Measurements from ENCODE around the gene HCFC1. TPM values are rescaled to one million over a fixed set of nuclear protein-coding genes. Genes with fewer than 3 reads are reported as not detected.

Gene HCFC1
- total RNA-seq = 11.7 and 29.4 TPM in 2 replicates

DNA sequence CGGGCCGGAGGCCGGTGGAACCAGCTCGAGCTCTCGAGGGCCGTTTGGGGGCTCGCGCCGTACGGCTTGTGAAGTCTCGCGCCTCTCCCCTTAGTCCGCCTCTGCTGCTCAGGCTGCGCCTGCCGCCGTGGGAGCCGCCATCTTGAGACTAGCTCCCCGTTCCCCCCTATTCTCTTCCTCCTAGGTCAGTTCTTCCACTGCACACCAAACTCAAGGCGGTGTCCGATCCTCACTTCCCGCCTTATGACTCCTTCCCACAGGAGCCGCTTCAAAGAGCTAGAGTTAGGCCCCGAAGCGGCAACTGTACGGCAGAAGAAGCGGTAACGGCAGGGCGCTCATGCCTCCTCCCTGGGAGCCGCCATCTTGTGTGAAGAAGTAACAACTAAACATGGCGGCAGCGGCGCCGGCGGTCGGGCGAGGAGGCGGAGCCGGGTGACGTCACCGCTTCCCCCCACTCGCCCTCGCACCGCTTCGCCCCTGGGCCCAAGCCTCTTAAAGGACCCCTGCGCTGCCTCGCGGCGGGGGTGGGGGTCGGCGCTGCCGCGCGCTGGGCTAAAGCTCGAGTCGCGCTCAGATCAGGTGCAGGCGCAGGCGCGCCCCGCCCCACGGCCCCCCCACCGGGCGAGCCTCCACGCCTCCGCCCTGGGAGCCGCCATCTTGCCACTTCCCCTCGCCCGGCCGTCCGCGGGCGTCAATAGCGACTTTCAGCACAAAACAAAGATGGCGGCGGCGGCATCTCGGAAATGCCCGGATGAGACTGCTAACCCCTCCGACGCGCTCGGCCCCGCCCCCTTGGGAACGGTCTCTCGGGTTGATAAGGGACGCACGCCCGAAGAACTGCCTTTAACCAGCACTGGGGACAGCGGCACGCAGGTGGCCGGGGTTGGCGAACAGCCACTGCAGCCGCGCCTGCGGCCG is at the start of gene HCFC1:
TSS of gene HCFC1 (minus strand) at position 369 of the 918 bp plus-strand sequence. CDS start 978 bp downstream, outside the sequence.

DNA sequence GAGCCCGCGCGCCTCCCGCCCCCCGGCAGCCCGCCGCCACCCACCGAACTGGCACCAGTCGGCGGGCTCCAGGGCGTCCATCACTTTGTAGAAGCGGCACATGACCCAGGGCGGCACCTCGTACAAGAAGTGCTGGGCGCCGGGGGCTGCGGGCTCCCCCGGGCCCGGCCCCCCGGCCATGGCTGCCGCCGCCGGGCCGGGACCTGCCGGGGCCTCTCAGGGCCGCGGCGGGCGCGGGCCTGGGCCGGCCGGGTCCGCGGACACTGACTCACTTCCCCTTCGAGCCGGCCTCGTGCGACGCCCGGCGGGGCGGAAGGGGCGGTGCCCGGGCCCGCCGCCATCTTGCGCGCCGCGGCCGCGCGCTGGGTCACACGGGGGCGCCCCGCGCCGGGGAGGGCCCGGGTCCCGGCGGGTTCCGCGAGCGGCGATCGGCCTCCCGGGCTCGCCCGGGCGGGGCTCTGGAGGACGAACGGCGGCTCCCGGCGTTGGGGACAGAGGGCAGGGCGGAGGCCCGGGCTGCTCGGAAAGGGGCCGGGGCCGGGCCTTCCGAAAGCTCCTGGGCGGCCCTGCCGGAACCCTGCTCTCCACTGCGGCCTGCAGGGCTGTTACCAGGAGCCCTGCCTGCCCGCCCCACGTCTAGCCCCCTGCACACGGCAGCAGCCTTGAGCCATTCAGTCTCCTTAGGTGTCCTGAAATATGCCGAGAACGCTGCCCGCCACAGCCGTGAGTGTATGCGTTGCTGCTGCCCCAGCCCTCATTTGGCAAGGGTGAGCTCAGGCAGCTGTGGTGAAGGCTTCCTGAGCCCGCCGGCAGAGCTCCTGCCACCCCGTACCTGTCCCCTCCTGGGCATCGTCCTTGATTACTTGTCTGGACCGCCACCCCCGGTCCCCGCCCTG is 48.3 kb upstream of the HCFC1 start, which contains the start of gene IRAK1:
TSS of gene IRAK1 (minus strand) at position 270 of the 896 bp plus-strand sequence. CDS start at position 180, 90 bp downstream.

GRCh38 chrX:153972368-153973126 is 929 bp upstream of the HCFC1 start, which contains the start of gene TMEM187:
TSS of gene TMEM187 (plus strand) at chrX:153972754. CDS start at chrX:153982063, 9,309 bp downstream.

GRCh38 chrX:153944140-153944799 is 27.3 kb downstream of the HCFC1 start, which contains the start of gene RENBP:
TSS of gene RENBP (minus strand) at chrX:153944643. CDS start at chrX:153944610, 33 bp downstream.

GRCh38 chrX:153934762-153935325 is 36.8 kb downstream of the HCFC1 start, which contains the start of gene NAA10:
TSS of gene NAA10 (minus strand) at chrX:153935037. CDS start at chrX:153934904, 133 bp downstream.

DNA sequence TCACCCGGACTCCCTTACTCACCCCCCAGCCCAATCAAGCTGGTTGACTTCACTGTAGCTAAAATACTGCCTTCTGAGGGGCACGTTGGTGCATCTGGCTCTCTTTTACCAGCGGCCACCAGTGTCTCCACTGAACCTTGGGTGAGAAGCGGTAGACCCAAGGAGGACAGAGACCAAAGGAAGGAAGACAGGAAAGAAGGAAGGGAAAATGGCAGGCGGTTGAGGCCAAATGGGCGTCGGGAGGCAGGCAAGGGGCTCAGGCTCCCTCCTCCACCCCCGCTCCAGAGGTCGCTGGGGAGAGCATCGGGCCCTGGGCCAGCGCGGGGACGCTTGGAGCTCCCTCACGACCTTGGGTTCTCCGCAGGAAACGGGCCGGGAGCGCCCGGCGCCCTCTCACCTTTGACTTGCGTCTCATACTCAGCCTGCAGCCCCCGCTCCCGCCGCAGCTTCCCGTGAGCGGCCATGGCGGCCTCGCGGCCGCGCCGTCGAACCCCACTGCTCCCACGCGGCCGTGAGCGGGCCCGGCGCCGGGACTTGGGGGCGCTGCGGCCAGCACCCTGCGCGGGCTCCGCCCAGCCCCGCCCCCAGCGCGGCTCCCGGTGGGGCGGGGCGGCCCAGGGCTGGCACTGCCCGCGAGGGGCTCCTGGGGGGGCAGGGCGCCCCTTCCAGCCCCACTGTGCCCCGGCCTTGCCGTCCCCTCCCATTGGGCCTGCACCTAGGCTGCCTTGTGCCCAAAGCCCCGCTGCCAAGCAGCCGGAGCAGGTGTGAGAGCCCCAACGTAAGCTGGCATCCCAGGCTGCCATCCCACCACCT is 45.7 kb downstream of the HCFC1 start, which contains the start of gene ARHGAP4:
TSS of gene ARHGAP4 (minus strand) at position 526 of the 813 bp plus-strand sequence. CDS start at position 464, 62 bp downstream.

DNA sequence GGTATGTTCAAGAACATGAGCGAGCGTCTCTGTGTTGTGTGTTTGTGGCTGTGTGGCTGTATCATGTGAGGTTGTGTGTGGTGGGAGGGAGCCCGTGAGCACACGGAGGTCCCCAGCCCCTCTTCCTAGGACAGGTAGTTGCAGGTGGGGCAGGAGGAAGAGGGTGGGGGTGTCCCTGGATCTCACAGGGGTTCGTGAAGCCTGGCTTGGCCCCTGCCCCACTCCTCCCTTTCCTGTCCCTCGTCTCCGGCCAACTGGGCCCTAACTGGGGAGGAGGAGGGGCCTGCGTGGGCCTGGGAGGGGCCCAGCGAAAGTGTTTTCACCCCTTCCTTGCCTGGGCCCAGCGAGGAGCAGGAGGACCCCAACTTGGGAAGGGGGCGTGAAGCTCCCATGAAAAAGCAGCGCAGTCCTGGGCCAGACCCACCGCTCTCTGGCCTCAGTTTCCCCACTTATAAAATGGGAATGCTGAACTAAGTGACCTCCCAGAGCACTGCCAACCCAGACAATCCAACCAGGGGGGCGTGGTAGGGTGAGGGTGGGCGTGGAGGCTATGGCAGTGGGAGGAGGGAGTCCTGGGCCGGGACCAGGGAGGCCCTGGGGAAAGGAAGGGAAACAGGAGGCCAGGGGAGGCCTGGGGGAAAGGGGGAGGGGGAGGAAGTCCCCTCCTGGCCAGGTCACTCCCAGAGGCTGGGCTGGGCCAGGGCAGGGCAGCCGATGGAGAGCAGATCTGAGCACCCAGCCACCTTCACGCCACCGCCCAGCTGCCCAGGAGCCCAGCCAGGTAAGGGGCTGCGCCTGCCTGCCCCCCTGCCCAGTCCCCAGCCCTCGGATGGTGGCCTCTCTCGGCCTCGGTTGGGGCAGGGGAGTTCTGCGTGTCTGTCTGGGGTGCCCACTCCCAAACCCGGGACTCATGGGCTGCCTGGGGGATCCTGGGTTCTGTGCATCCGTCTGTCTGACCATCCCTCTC is 67.3 kb downstream of the HCFC1 start, which contains the start of gene AVPR2:
TSS of gene AVPR2 (plus strand) at position 683 of the 967 bp plus-strand sequence. CDS start 473 bp downstream, outside the sequence.

Other genes with a start within 250 kb of the HCFC1 start
- gene BCAP31, start 247.4 kb downstream of the HCFC1 start, total RNA-seq = 200 and 266 TPM in 2 replicates
- gene ABCD1, start 247.0 kb downstream of the HCFC1 start, total RNA-seq = 7.0 and 15.4 TPM in 2 replicates
- 2.9 and 20.6 TPM in 2 replicates for gene PLXNB3, start 207.6 kb downstream of the HCFC1 start, total RNA-seq
- gene SRPK3, start 190.8 kb downstream of the HCFC1 start, total RNA-seq = under 0.01 and 0.44 TPM in 2 replicates
- gene IDH3G, start 177.4 kb downstream of the HCFC1 start, total RNA-seq = 48.1 and 67.7 TPM in 2 replicates
- gene SSR4, start 177.2 kb downstream of the HCFC1 start, total RNA-seq = 112 and 142 TPM in 2 replicates
- gene PDZD4, start 141.3 kb downstream of the HCFC1 start, total RNA-seq = 0.76 TPM in 1 of 2 replicates, not detected in the other
- 0.16 and 0.88 TPM in 2 replicates for gene L1CAM, start 85.6 kb downstream of the HCFC1 start, total RNA-seq
- 1.4 and 1.9 TPM in 2 replicates for gene AVPR2, start 67.1 kb downstream of the HCFC1 start, total RNA-seq
- 10.9 and 14.9 TPM in 2 replicates for gene ARHGAP4, start 45.6 kb downstream of the HCFC1 start, total RNA-seq
- 41.8 and 46.9 TPM in 2 replicates for gene NAA10, start 36.8 kb downstream of the HCFC1 start, total RNA-seq
- 16.5 and 28.8 TPM in 2 replicates for gene RENBP, start 27.2 kb downstream of the HCFC1 start, total RNA-seq
- 5.7 and 7.2 TPM in 2 replicates for gene TMEM187, start 936 bp upstream of the HCFC1 start, total RNA-seq
- 45.5 and 57.6 TPM in 2 replicates for gene IRAK1, start 48.1 kb upstream of the HCFC1 start, total RNA-seq
- 12.3 and 34.4 TPM in 2 replicates for gene MECP2, start 125.9 kb upstream of the HCFC1 start, total RNA-seq
- not detected in 2 replicates for gene OPN1LW, start 172.4 kb upstream of the HCFC1 start, total RNA-seq
- gene OPN1MW, start 210.8 kb upstream of the HCFC1 start, total RNA-seq = 0.25 TPM in 1 of 2 replicates, not detected in the other
- not detected in 2 replicates for gene OPN1MW2, start 247.9 kb upstream of the HCFC1 start, total RNA-seq